DMS53 (cell line): ENCODE results near the gene SETMAR.
"Not testable (repeated sequence)": the region's sequence is repeated elsewhere in the genome, so short reads cannot be mapped to it uniquely, and the experiment has no call there.

Source experiments
- DNase-seq: peaks from one replicate; lab custom pipeline; 2025; lab: John Stamatoyannopoulos, UW

SETMAR gene

DNA sequence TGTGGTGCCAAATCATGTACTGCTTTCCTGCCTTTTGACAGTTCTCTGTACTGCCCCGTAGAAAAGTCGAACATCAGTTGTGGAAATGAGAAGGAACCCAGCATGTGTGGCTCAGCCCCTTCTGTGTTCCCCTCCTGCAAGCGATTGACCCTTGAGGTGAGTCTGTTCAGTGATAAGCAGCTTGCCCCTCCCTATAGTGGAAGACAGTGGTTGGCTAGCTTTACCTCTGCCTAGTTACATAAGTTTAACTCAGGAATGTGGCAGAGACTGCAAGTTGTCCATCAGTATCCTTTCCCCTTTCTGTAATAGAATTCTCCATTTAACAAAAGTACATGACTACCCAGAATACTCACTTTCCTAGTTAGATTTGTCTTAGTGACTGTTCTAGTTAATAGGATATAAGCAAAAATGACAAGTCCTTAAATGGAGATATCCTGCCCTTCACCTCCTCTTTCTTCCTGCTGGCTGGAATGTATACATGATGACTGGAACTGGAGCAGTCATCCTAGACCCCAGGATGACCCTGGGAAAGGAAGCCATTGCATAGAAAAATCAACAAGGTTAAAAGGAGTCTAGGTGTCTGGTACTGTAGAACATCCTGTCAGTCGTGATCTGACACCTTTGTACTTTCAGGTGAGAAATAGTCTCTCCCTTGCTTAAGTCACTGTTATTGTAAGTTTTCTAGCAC is 10.6 kb downstream of the SETMAR start:
- no peak for DNase-seq

DNA sequence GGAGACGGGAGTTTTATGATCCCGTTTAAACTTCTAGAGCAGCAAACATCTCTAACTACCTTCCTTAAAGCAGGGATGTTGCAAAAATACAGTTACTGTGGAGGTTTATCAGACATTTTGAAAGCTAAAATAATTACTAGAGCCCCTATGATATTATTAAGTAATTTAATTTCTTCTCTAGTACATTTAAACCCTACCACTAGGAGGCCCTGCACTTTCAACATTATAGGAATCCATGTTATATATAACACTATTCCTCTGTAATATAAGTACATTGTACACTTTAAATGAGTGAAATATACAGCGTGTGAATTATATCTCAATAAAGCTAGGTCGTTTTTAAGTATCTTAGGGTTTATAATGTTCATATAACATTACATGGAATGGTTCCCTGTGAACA is 11.5 kb downstream of the SETMAR start:
- DNase-seq: peak; percentile 0

DNA sequence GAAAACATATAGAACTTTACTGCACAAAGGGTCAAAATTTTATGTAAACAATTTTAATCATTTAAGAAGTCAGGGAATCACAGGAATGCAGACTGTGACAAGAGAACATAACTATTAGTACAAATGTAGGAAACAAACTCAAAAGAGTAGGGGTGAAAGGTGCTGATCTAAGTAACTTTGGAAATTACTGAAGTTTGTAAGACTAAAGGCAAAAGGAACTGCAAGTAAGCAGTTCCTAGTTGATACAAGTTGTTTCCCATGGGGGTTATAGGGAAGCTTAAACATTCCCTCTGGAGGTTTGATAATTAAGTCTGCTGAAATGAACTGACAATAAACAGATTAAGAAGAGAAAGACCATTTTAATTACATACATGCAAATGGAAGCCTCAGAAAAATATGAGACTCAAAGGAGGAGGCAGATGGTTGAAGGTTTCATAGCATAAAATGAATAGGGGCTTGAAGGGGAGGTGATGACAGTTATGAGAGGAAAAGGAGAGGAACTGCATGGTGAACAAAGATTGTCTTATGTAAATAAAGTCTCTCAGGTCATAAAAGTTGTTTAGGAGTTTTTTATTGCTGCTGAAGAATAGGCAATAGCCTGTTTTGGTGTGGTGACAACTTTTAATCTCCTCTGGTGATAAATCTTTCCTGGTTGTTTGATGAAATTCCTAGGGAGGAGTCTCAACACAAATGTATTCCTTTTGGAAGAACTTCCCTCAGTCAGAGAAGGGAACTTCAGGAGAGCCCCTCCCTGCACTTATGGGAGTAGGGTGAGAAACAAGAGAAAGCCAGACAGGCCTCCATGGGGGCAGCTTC is 17.1 kb downstream of the SETMAR start:
- no peak for DNase-seq

DNA sequence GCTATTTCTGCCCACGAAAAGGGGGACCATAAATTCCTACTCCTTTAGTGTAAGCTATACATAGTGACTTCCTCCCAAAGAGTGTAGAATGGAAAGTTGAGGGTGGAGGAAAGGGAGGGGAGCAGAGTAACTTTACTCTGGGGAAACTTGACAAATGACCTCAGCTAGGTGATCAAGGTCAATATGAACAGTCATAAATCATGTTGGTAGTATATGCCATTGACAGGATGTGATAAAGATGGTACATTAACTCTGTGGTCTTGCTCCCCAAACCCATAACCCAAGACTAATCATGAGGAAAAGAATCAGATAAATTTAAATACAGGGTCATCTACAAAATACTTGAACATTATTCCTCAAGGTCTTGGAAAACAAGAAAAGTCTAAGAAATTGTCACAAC is 18.6 kb downstream of the SETMAR start:
- no peak for DNase-seq

DNA sequence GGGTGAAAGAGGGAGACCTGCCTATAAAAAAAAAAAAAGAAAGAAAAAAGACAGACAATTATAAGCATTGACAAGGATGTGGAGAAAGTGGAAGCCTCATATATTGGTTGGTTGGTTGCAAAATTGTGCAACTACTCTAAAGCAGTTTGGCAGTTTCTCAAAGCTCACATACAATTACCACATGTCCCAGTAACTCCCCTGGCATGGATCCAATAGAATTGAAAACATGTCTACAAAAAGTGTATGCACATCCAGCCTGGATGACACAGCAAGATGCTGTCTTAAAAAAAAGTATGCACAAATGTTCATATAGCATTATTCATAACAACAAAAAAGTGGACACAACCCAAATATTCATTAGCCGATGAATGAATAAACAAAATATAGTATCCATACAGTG is 19.5 kb downstream of the SETMAR start:
- DNase-seq: no peak

DNA sequence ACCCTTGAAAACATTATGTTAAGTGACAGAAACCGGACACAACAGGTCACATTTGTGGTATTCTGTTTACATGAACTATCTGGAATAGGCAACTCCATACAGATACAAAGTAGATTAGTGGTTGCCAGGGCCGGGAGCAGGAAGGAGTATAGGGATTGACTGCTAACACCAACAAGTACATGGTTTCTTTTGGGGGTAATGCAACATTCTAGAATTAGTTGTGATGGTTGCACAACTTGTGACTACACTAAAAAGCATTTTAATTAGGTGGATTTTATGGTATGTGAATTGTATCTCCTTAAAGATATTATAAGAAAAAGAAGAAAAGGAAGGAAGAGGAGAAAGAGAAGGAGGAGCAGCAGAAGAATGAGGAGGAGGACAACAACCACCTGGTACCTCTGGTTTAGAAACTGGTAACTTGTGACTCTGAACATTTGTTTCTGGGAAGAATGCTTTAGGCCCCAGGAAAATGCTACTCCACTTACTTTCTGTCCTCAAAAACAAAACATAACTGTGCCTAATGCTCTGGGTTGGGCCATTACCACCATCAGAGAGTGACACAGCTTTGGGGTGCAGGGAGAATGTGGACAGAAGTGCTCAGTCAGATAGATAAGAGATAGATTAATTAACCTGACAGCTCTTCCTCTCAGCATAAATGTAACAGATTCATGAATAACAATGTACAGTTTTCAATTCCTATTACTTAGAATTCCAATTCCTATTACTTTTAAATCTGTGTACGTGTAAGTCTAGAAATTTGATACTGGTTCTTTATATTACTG is 20.3 kb downstream of the SETMAR start:
- no peak for DNase-seq

DNA sequence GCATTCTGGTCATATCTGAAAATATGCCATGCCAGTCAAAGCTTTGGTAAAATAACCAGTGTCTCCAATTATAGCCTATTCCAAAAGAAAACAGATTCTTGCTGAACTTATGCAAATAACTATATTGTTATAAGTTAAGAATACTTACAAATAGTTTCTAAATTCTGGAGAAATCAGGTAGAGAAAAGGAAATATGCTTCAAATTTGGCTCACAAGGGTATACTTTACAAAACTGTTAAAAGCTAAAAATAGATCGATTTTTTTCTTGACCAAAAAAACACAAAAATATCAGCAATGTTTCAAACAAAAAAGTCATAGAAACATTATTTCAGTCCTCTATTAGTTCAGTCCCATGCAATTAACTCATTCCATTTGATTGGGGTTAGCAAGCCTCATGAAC is 23.7 kb downstream of the SETMAR start:
- no peak for DNase-seq

DNA sequence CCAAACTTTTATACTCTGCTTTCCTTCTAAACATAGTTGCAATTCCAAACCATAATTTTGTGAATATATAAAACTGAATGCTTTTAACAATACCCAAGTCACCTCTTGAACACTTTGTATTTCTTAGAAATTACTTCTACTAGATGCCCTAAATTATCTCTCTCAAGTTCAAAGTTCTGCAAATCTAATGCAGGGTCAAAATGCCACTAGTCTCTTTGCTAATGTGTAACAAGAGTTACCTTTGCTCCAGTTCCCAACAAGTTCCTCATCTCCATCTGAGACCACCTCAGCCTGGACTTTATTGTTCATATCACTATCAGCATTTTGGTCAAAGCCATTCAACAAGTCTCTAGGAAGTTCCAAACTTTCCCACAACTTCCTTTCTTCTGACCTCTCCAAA is 26.6 kb downstream of the SETMAR start:
- not testable (repeated sequence) for DNase-seq

DNA sequence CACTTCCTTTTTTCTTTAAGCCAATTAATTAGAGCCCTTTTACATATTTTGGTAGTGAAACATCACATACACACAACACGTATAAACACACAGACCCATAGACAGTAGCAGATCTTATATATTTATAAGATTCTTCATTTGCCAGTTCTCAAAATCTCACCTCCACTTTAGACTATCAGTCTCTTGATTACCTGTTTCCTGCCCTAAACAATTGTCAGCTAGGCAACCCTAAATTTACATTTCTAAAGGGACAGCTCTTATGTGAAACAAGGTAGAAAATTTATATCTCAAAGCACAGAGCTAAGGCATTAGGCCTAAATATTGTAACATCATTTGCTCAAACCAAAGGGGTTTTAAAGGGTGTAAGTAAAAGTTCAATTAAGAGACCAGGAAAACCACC is 28.9 kb downstream of the SETMAR start:
- DNase-seq: no peak

DNA sequence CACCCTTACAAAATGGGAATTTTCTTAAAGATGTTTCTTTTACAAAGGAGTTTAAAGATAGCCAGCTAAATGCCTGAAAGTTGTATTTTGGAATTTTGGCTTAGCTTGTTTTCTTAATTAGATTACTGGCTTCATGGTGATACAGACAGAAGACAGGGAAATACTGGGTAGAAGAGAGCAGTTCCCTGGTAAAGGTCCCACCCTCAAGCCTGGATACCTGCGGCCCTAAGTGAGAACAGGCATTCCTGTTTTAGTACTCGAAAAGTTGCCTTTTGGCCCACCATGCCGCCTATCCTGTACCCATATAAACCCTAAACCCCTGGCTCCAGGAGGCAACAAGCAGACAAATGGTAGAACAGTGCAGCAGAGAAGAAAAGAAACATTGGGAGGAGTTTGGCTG is 29.4 kb downstream of the SETMAR start:
- no peak for DNase-seq

DNA sequence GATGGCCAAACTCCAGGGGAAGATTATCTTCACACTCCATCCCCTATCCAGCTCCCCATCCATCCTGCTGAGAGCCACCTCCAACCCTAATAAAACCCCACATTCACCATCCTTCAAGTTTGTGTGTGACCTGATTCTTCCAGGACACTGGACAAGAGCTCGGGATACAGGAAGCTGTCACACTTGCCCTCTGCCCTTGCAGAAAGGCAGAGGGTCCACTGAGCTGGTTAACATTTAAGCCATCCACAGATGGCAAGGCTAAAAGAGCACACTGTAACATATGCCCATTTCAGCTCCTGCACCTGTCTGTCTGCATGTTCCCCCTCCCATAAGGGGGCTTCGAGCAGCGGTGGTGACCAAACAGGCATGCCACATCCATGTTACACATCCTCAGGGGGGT is 29.8 kb downstream of the SETMAR start:
- DNase-seq: no peak

DNA sequence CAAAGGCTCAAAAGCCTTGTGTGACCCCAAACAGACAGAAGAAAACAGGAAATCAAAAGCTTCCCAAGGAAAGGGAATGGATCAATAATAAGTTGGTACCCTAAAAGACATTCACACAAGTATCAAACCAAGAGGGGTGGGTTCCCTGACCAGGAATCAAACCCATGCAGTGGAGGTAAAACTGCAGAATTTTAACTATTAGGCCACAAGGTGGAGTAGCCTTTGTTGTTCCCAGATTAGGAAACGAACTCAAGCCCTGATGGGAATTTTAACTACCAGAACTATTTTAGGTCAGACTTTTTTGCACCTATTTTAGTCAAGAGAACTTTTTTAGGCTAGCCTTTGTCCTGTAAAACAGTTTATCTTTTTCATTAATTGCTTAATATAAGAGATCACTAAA is 31.4 kb downstream of the SETMAR start:
- DNase-seq: no peak

DNA sequence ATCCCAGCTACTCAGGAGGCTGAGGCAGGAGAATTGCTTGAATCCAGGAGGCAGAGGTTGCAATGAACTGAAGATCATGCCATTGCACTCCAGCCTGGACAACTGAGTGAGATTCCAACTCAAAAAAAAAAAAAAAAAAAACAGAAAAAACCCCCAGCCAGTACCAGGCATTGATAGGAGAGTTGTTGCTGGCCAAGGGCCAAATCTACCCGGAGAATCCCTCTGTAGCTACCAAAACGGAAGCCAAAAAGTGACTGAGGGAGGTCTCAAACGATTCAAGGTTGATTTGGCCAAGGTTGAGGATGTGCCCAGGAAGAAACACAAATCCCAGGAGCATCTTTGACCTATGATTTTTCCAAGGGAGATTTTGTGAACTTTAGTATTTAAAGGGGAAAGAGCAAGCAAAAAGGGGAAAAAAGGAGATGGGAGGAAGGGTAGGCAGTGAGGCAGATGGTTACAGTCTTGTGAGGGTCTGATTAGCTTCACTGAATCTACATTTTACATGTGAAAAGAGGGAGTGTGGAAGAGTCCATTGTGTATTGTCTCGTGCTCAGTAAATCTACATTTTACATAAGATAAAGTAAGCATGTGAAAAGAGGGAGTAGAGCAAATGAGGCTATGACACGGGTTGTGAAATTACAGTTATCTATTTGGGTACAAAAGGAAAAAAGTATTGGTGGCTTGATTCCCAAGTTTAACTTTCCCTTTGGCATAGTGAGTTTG is 32.8 kb downstream of the SETMAR start:
- DNase-seq: no peak

DNA sequence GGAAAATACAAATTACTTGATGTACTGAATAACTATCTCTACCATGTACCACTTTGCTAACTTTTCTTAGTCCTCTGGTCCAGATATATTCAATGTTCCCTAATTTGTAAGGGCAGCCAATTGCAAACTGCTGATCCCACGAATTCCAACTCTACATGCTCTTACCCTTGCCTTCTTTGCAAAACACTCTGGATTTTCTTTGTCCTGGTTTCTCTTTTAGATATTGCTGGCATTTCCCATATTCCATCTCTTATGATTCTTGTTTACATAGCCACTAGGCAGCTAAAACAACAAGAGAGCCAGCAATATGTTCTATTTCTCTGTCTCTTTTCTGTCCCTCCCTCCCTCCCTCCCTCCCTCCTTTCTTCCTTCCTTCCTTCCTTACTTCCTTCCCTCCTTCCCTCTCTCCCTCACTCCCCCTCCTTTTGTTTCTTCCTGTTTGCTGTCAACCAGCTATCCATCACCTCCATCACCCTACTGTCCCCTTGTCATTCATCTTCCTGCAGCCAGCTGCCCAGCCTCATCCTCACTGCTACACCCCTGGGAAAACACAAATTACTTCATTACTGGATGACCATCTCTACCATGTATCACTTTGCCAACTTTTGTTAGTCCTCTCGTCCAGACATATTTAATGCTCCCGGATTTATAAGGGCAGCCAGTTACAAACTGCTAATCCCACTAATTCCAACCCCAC is 33.8 kb downstream of the SETMAR start:
- DNase-seq: no peak

DNA sequence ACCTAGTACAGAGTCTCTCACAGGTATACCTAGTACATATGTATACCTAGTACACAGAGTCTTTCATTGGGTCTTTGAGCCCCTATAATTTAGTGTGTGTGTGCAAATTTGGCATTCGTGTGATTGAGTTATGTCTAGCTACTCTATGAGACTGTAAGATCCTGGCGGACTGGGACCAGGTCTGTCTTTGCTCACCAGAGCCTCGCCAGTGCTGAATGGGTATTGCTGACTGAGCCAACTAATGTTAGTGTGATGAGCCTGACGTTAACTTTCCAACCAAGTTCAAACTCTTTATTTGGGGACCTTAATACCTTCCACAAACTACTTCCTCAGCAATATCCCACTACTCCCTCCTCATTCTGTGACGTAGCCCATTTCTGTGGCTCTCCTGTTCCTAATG is 35.6 kb downstream of the SETMAR start:
- no peak for DNase-seq

DNA sequence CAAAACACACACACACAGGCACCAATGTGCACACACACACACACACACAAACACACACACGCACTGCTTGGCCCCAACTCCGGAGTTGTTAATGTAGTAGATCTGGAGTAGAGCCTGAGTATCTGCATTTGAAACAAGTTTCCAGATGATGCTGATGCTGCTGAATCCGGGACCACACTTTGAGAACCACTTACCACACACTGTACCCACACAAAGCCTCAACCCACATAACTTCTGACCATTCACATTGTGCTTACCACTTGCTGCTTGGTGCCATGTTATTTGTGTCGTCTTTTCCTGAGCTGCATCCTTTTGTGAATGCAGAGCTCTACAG is 36.9 kb downstream of the SETMAR start:
- no peak for DNase-seq

DNA sequence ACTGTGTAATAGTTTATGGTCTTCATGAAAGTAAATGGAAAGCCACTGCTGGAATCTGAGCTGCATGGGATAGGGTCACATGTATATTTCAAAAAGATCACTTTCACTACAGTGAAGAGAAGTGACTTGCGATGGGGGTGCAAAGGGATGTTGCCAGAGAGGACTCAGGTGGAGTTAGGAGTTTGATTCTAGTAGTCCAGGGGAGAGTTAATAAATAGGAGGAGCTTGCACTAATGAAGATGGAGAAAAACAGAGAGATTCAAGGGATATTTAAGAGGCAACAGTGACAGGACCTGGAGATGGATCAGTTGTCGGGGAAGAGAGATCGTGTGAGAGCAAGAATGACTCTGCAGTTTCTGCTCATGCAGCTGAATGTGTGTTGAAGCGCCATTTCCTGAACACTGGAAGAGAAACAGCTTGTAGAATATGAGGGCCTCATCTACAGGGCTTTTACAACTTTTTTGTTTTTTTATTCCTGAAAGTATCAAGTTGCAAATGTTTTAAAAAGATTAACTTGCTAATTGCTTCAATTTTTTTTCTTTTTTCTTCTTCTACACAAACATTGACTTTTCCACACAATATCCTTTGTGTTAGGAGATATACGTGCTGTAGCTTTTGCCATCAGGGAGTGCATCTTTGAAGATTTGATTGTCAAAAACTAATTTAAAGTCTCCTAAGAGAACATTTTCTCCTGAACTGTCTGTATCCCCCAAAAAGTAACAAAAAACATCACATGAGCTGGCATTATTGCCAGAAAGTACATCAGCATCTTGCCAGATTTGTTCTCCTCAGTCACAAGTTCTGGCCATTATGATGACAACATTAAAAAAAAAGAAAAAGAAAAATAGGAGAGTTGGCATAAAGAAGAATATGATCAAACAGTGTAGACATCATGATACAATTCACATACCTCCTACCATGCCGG is 37.5 kb downstream of the SETMAR start:
- DNase-seq: no peak

DNA sequence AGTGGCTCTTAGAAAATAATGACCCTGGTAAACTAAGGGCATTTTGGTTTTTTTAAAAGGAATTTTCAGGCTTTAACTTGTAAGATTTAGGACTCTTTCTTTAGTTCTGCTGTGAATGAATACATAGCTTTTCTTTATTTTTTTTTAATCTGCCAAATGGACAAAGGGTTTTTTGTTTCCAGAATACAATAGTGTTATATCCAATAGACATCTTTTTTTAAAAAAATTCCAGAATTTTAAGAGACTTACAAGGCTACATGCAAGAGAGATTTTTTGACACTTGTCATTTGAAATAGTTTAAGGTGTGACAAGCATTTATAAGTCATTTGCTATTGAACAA is 38.1 kb downstream of the SETMAR start:
- DNase-seq: no peak

DNA sequence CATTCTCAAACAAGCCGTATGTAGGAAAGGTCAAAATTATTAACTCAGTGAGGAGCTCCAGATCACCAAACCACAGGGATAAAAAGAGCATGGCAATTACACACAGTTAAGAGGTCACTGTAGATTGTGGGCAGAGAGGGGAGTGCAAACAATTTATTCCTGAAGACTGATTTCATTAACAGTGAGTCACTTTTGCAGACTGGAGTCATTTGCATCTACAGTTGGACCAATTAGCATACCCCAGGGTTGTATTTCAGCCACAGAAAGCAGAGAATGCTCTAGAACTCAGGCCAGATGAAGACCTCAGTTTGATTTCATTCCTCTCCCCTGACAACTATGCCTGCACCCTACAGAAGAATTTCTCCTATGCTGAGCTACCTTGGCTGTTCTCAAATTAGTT is 40.1 kb downstream of the SETMAR start:
- DNase-seq: no peak

DNA sequence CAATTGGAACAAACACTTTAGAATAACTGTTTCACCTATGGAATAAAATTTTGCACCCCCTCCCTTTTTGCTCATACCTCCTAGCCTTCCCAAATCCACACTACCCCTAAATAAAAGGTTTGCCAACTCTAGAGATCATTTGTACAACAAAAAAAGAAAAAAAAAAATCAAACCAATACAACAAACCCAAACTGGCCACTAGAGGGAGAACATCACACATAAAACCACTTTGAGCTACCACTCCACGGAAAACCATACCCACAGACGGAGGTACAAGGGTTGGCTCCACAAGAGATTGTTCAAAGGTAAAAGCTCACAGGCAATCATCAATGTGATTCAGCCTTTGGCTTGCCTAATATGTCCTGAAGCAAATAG is 47.6 kb downstream of the SETMAR start:
- DNase-seq: peak; percentile 61
